Measurements from ENCODE around the gene SMYD3.

SMYD3 gene

DNA sequence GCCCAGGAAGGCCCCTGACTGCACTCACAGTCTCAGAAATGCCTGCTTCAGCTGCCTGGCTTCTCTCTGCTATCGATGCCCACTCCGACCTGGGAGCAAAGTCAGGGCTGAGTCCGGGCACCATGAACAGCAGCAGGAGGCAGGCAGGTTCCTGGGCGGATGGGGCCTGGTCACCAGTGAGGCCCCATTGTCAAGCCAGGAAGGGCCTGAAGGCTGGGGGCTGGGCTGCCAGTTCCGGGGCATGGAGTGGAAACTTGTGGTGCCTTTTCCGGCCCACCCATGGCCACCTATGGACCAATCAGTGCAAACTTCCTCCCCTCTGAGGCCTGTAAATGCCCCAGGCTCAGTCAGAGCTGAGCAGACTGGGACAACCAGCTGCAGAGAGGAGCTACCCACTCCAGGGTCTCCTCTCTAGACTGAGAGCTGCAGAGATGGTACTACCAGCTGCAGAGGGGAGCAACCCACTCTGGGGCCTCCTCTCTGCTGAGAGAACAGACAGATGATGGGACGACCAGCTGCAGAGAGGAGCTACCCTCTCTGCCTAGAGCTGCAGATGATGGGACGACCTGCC lies 286.5 kb downstream of the SMYD3 start:
- H3K4me1 ChIP-seq (ENCODE audit: control insufficient read depth in 1 of 2, insufficient read depth in 2 of 2, low read length in 2 of 2), result no peaks in the 10 kb centered on the region
- H3K27me3 ChIP-seq (ENCODE audit: low read depth, low read length), result no peaks in the 10 kb centered on the region
- H3K4me3 ChIP-seq (ENCODE audit: low read depth in 1 of 2, low read length in 2 of 2), result no peak overlapping the region
- H3K27ac ChIP-seq (ENCODE audit: low read length), result no peak overlapping the region
- H3K9me3 ChIP-seq (ENCODE audit: control insufficient read depth in 1 of 2, low read length in 2 of 2), result no peaks in the 10 kb centered on the region
- H3K36me3 ChIP-seq (ENCODE audit: control insufficient read depth in 1 of 2, insufficient read depth in 2 of 2, low read length in 2 of 2), result no peaks in the 10 kb centered on the region

DNA sequence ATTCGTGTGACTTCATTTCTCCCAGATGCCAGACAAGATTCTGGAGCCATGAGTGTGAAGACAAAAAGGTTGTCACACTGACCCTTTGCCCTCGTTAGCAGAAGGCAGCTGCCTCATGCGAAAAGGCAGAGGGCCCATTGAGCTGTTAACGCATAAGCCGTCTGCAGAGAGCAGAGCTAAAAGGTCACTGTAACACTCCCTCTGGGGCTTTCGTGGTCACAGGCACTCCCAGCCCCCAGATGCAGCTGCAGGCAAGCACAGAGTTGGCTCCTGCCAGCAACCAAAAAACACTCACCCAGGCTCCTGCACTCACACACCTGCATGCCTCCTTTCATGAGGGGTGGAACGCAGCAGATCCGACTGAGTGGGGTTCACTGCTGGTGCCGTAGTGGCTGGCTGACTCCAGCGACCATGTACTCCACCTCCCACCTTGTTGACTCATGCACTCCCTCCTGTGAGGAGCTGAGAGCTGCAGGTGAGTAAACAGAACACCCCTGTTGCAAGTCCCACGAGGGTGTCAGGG lies 287.5 kb downstream of the SMYD3 start:
- Histone ChIP-seq H3K9me3 (ENCODE audit: control insufficient read depth in 1 of 2, low read length in 2 of 2) (no peaks in the 10 kb centered on the region), H3K36me3 (ENCODE audit: control insufficient read depth in 1 of 2, insufficient read depth in 2 of 2, low read length in 2 of 2) (no peaks in the 10 kb centered on the region), H3K27me3 (ENCODE audit: low read depth, low read length) (no peaks in the 10 kb centered on the region), H3K4me1 (ENCODE audit: control insufficient read depth in 1 of 2, insufficient read depth in 2 of 2, low read length in 2 of 2) (no peaks in the 10 kb centered on the region), H3K27ac (ENCODE audit: low read length) (no peak overlapping the region), H3K4me3 (ENCODE audit: low read depth in 1 of 2, low read length in 2 of 2) (no peak overlapping the region)

DNA sequence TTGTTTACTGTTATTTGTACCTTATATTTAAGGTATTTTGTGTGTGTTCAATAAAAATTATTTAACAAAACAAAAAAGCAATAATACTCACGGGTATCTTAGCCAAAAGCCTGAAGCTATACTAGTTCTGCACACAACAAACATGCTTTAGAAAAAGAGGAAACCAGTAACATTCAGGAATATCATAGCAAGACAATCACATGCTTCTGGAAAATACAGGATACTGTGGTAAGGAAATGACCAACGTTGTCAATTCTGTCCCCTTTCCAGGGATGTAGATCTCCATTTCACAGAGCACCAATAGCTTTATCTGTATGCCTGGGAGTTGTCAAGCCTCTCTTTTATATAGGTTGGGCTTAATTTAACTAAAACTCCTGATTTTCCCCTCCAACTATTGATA lies 288.4 kb downstream of the SMYD3 start:
- H3K4me3 ChIP-seq (ENCODE audit: low read depth in 1 of 2, low read length in 2 of 2), result no peak overlapping the region
- no peaks in the 10 kb centered on the region for H3K36me3 ChIP-seq (ENCODE audit: control insufficient read depth in 1 of 2, insufficient read depth in 2 of 2, low read length in 2 of 2)
- H3K27me3 ChIP-seq (ENCODE audit: low read depth, low read length), result no peaks in the 10 kb centered on the region
- H3K9me3 ChIP-seq (ENCODE audit: control insufficient read depth in 1 of 2, low read length in 2 of 2), result no peaks in the 10 kb centered on the region
- no peaks in the 10 kb centered on the region for H3K4me1 ChIP-seq (ENCODE audit: control insufficient read depth in 1 of 2, insufficient read depth in 2 of 2, low read length in 2 of 2)
- H3K27ac ChIP-seq (ENCODE audit: low read length), result no peak overlapping the region

DNA sequence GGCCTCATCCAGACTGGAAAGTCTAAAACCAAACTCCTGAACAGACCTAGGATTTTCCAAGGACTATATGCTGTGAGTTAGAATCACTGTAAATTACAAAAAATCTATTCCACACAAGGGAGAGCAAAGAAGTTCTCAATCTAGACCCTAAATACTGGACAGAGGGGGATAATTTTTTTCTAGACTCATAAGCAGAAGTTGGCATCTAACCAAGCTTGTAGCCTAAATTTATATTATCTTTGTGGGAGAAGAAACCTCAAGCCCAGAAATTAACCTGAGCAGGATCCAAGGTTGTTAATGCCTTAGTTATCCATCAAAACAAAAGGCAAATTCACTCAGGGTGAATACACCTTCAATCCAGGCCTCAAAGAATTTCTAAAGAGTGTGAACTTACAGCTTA lies 290.2 kb downstream of the SMYD3 start:
- Histone ChIP-seq H3K27me3 (ENCODE audit: low read depth, low read length) (no peaks in the 10 kb centered on the region), H3K4me3 (ENCODE audit: low read depth in 1 of 2, low read length in 2 of 2) (no peak overlapping the region), H3K27ac (ENCODE audit: low read length) (no peak overlapping the region), H3K36me3 (ENCODE audit: control insufficient read depth in 1 of 2, insufficient read depth in 2 of 2, low read length in 2 of 2) (no peaks in the 10 kb centered on the region), H3K4me1 (ENCODE audit: control insufficient read depth in 1 of 2, insufficient read depth in 2 of 2, low read length in 2 of 2) (no peaks in the 10 kb centered on the region), H3K9me3 (ENCODE audit: control insufficient read depth in 1 of 2, low read length in 2 of 2) (no peaks in the 10 kb centered on the region)

DNA sequence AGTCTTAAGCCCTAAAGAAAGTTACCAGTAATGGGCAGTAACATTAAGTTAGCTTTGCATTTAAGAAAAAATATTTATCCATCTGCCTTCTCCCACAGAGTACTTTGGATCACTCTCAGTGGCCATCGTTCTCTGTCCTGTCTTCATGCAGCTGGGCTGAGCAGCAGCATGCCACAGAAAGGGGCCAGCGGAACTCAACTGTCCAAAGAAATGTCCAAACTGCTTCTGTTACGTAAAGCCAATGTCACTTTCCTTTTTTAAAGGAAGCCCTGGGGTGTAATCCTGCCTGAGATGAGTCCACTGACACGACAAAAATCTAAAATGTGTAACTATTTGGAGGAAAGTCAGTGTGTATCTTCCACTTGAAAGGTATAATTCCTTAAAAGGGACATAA lies 291.6 kb downstream of the SMYD3 start:
- H3K4me1 ChIP-seq (ENCODE audit: control insufficient read depth in 1 of 2, insufficient read depth in 2 of 2, low read length in 2 of 2), result no peaks in the 10 kb centered on the region
- no peak overlapping the region for H3K27ac ChIP-seq (ENCODE audit: low read length)
- no peak overlapping the region for H3K4me3 ChIP-seq (ENCODE audit: low read depth in 1 of 2, low read length in 2 of 2)
- H3K9me3 ChIP-seq (ENCODE audit: control insufficient read depth in 1 of 2, low read length in 2 of 2), result no peaks in the 10 kb centered on the region
- H3K27me3 ChIP-seq (ENCODE audit: low read depth, low read length), result no peaks in the 10 kb centered on the region
- H3K36me3 ChIP-seq (ENCODE audit: control insufficient read depth in 1 of 2, insufficient read depth in 2 of 2, low read length in 2 of 2), result no peaks in the 10 kb centered on the region

DNA sequence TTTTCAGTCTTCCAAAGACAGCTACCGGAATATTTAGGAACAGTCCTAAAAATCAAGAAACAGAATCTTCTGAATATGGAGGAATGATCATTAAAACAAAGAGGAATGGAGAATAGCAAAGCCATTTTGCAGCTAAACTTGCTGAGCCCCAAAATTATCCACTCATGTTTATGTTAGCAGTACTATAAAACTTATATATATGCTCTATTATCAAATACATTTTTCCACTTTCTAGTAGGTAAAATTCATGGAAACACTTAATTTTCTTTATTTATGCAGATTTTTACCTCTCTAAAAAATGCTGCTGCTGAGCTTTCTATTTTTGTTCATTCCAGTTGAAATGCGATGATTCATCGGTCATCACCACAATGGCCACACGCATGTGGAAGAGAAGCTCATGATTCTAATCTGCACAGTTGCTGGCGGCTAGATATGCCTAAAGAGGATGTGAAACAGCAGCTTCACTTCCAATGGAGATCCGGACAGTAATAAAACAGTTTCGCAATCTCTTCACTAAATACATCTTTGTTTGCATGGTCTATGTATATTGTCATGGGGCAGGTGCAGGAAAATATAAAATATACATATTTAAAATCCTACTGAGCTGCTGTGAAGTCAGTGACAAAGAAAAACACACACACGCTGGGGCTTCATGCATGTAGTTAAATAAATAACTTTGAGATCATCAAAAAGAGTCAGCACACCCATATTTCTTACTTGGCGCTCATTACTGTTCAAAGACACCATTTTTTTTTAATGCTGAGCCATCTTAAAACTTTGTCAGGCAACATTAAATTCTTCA lies 292.2 kb downstream of the SMYD3 start:
- no peaks in the 10 kb centered on the region for H3K36me3 ChIP-seq (ENCODE audit: control insufficient read depth in 1 of 2, insufficient read depth in 2 of 2, low read length in 2 of 2)
- no peaks in the 10 kb centered on the region for H3K4me1 ChIP-seq (ENCODE audit: control insufficient read depth in 1 of 2, insufficient read depth in 2 of 2, low read length in 2 of 2)
- H3K9me3 ChIP-seq (ENCODE audit: control insufficient read depth in 1 of 2, low read length in 2 of 2), result no peaks in the 10 kb centered on the region
- no peaks in the 10 kb centered on the region for H3K27me3 ChIP-seq (ENCODE audit: low read depth, low read length)
- H3K4me3 ChIP-seq (ENCODE audit: low read depth in 1 of 2, low read length in 2 of 2), result no peak overlapping the region
- no peak overlapping the region for H3K27ac ChIP-seq (ENCODE audit: low read length)

DNA sequence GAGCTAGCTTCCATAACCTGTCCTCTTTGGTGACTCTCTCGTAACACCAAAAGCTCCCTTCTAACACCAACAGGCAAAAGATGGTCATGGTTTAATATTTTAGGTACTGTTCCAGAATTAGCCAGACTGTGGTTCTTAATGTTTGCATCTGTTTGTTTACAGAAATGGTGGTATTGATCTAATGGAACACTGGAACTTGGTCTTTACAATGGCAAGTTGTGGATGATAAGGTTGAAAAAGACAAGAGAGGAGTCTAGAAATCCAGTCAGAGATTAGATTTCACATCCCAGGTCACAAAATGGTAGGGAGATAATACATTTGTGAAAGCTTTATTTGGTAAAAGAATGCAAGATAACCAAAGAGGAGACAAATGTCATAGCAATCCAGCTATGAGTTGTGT lies 293.1 kb downstream of the SMYD3 start:
- Histone ChIP-seq H3K27ac (ENCODE audit: low read length) (no peak overlapping the region), H3K4me1 (ENCODE audit: control insufficient read depth in 1 of 2, insufficient read depth in 2 of 2, low read length in 2 of 2) (no peaks in the 10 kb centered on the region), H3K27me3 (ENCODE audit: low read depth, low read length) (no peaks in the 10 kb centered on the region), H3K36me3 (ENCODE audit: control insufficient read depth in 1 of 2, insufficient read depth in 2 of 2, low read length in 2 of 2) (no peaks in the 10 kb centered on the region), H3K9me3 (ENCODE audit: control insufficient read depth in 1 of 2, low read length in 2 of 2) (no peaks in the 10 kb centered on the region), H3K4me3 (ENCODE audit: low read depth in 1 of 2, low read length in 2 of 2) (no peak overlapping the region)

DNA sequence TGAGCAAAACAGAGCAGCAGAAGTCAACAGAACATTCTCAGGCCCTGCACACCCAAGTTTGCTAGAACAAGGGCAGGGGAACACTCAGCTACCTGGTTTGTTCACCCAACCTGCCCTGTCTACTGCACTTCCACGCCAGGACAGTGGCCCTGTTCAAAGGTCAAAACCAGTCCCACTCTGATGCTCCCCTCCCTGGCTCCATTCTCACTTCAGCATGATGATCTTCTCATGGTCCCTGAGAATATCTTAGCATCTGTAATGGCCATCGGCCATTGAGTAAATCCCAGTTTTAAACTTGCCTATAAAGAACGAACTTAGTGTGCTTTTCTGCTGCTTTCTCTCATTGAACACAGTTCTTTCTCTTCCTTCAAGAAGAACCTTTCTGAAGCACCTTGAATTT lies 293.6 kb downstream of the SMYD3 start:
- no peak overlapping the region for H3K27ac ChIP-seq (ENCODE audit: low read length)
- no peak overlapping the region for H3K4me3 ChIP-seq (ENCODE audit: low read depth in 1 of 2, low read length in 2 of 2)
- no peaks in the 10 kb centered on the region for H3K9me3 ChIP-seq (ENCODE audit: control insufficient read depth in 1 of 2, low read length in 2 of 2)
- H3K36me3 ChIP-seq (ENCODE audit: control insufficient read depth in 1 of 2, insufficient read depth in 2 of 2, low read length in 2 of 2), result no peaks in the 10 kb centered on the region
- no peaks in the 10 kb centered on the region for H3K4me1 ChIP-seq (ENCODE audit: control insufficient read depth in 1 of 2, insufficient read depth in 2 of 2, low read length in 2 of 2)
- H3K27me3 ChIP-seq (ENCODE audit: low read depth, low read length), result no peaks in the 10 kb centered on the region

DNA sequence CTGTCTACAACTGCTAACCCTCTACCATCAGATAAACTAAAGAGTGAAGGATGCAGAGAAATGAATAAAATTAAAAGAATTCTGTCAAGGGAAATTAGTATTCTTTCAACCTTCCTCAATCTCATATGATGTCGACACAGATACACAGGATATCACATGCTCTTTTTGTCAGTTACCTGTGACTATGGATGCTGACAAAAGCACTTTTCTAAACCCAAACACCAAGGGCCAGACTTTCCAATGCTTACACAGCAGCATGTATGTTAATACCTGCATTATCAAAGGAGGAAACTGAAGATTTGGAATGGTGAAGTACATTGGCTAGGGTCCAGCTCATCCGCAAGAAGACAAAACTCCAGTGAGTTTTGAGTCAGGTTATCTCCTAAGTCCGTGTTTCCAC lies 294.0 kb downstream of the SMYD3 start:
- no peaks in the 10 kb centered on the region for H3K27me3 ChIP-seq (ENCODE audit: low read depth, low read length)
- no peaks in the 10 kb centered on the region for H3K4me1 ChIP-seq (ENCODE audit: control insufficient read depth in 1 of 2, insufficient read depth in 2 of 2, low read length in 2 of 2)
- H3K27ac ChIP-seq (ENCODE audit: low read length), result no peak overlapping the region
- H3K9me3 ChIP-seq (ENCODE audit: control insufficient read depth in 1 of 2, low read length in 2 of 2), result no peaks in the 10 kb centered on the region
- no peaks in the 10 kb centered on the region for H3K36me3 ChIP-seq (ENCODE audit: control insufficient read depth in 1 of 2, insufficient read depth in 2 of 2, low read length in 2 of 2)
- no peak overlapping the region for H3K4me3 ChIP-seq (ENCODE audit: low read depth in 1 of 2, low read length in 2 of 2)

DNA sequence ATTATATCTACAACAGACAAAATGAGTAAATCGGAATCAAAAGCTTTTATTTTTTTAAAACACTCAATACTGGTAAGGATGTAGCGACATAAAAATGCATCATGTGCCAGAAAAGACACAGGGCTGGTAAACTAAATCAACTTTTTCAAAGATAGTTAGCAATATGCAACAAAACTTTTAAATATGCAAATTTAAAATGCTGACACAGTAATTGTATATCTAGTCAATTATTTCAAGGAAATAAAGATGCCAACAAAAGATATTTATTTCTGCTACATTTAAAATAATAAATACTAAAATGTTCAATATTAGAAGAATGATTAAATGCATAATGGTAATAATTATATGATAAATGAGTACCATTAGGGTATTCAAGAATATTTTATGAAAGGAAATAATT lies 295.1 kb downstream of the SMYD3 start:
- Histone ChIP-seq H3K9me3 (ENCODE audit: control insufficient read depth in 1 of 2, low read length in 2 of 2) (no peaks in the 10 kb centered on the region), H3K4me3 (ENCODE audit: low read depth in 1 of 2, low read length in 2 of 2) (no peak overlapping the region), H3K4me1 (ENCODE audit: control insufficient read depth in 1 of 2, insufficient read depth in 2 of 2, low read length in 2 of 2) (no peaks in the 10 kb centered on the region), H3K36me3 (ENCODE audit: control insufficient read depth in 1 of 2, insufficient read depth in 2 of 2, low read length in 2 of 2) (no peaks in the 10 kb centered on the region), H3K27ac (ENCODE audit: low read length) (no peak overlapping the region), H3K27me3 (ENCODE audit: low read depth, low read length) (no peaks in the 10 kb centered on the region)

DNA sequence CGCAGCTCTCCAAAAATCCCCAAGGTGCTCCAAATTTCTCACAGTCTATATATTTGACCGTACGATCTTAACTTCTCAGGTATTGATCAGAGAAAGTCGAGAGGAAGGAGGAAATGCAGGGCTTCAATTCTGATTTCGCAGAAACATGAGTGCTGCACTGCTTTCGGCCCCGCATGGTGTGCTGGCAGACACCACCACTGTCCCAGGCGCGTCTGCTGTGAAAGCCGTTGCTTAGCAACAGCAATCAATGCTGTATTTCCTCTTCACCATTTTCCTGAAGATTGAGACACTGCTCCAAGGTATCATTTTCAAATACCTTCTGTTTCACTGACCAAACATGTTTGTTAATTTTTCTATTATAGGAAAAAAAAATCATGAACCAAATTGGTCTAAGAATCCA lies 296.3 kb downstream of the SMYD3 start:
- no peaks in the 10 kb centered on the region for H3K27me3 ChIP-seq (ENCODE audit: low read depth, low read length)
- no peak overlapping the region for H3K4me3 ChIP-seq (ENCODE audit: low read depth in 1 of 2, low read length in 2 of 2)
- no peaks in the 10 kb centered on the region for H3K9me3 ChIP-seq (ENCODE audit: control insufficient read depth in 1 of 2, low read length in 2 of 2)
- no peak overlapping the region for H3K27ac ChIP-seq (ENCODE audit: low read length)
- no peaks in the 10 kb centered on the region for H3K4me1 ChIP-seq (ENCODE audit: control insufficient read depth in 1 of 2, insufficient read depth in 2 of 2, low read length in 2 of 2)
- H3K36me3 ChIP-seq (ENCODE audit: control insufficient read depth in 1 of 2, insufficient read depth in 2 of 2, low read length in 2 of 2), result no peaks in the 10 kb centered on the region

DNA sequence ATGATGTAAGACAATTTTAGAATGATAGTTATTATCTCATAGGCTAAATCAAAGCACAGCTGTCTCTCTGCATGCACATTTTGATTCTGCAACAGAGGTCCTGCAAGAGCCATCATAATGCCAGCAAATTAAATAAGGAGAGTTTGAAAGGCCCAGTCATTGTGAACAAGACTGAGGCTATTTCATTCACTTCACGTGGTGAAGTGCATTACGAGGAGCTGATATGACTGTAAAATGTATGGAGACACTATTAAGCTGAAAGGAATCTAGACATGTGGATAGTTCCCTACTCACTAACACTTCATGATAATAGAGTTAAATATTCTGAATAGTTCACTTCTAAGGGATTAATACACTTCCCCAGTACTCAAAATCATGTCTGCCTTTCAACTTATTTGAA lies 299.0 kb downstream of the SMYD3 start:
- Histone ChIP-seq H3K36me3 (ENCODE audit: control insufficient read depth in 1 of 2, insufficient read depth in 2 of 2, low read length in 2 of 2) (no peaks in the 10 kb centered on the region), H3K27ac (ENCODE audit: low read length) (no peak overlapping the region), H3K4me1 (ENCODE audit: control insufficient read depth in 1 of 2, insufficient read depth in 2 of 2, low read length in 2 of 2) (no peaks in the 10 kb centered on the region), H3K27me3 (ENCODE audit: low read depth, low read length) (no peaks in the 10 kb centered on the region), H3K4me3 (ENCODE audit: low read depth in 1 of 2, low read length in 2 of 2) (no peak overlapping the region), H3K9me3 (ENCODE audit: control insufficient read depth in 1 of 2, low read length in 2 of 2) (no peaks in the 10 kb centered on the region)

Measured in muscle layer of duodenum (tissue), 2 donors.